Body of pancreas (tissue), 4 donors: Measurements from ENCODE around the gene SLC22A15. TPM values are rescaled to one million over a fixed set of nuclear protein-coding genes. Genes with fewer than 3 reads are reported as not detected.

Source experiments
- ATAC-seq: fragments of 150-250 bp; one replicate; pipeline ENCODE4 v1.9.1; 2016
- DNase-seq, 4 donors: peaks; one replicate each; pipeline ENCODE4 v3.0.0-alpha.2; 2019
- H3K27ac ChIP-seq, 4 donors: fragments of 200-600 bp; sonication (generic); 1 replicate in 3 of 4; 2 replicates in 1 of 4; pipeline versions ENCODE4 v1.5.1 to v1.6.1; 2016 to 2019; ENCODE audit warnings: mild to moderate bottlenecking in 1 of 4, mixed read lengths in 1 of 4, moderate library complexity in 1 of 4
- H3K27me3 ChIP-seq, 2 donors: fragments of 200-600 bp; sonication (generic); one replicate each; pipeline ENCODE4 v1.6.0; 2016; ENCODE audit warnings: mild to moderate bottlenecking in 1 of 2
- H3K36me3 ChIP-seq, 2 donors: fragments of 200-600 bp; sonication (generic); replicated peaks in 1 of 2; 2 replicates each; pipeline ENCODE4 v1.5.1; 2016; ENCODE audit warnings: low read depth in 2 of 2; ENCODE audit not compliant: insufficient read depth in 1 of 2
- H3K4me1 ChIP-seq: fragments of 200-600 bp; sonication (generic); one replicate; pipeline ENCODE4 v1.6.0; 2016
- H3K4me3 ChIP-seq, 2 donors: fragments of 200-600 bp; sonication (generic); 1 replicate in 1 of 2; 2 replicates in 1 of 2; pipeline ENCODE4 v1.5.1; 2016 to 2019
- H3K9me3 ChIP-seq, 3 donors: fragments of 200-600 bp; sonication (generic); 1 replicate in 2 of 3; 2 replicates in 1 of 3; pipeline ENCODE4 v1.5.1; 2016
- POLR2A ChIP-seq, 3 donors: fragments of 450-650 bp; IDR thresholded peaks; one replicate each; pipeline ENCODE4 v1.6.1; 2016; ENCODE audit warnings: antibody characterized with exemption in 3 of 3, mild to moderate bottlenecking in 2 of 3
- WGBS, 2 donors: methylation state at CpG; one replicate each; pipeline ENCODE4 v1.1.5; 2017; 5-methylcytosine and 5-hydroxymethylcytosine counted together
- intact Hi-C: fragments of 100-400 bp; cut with DNase I; formaldehyde crosslinking; loops from one replicate; pipeline ENCODE4 v1.15.1; 2023
- total RNA-seq, 2 donors: library from RNA; depleted of rRNA; stranded (reverse); fragments of >200 nt; gene quantifications; one replicate each; pipeline ENCODE4 v1.1.0, GENCODE V29; 2016
- TF ChIP-seq, protein P1 (sequence below), 7 experiments: fragments of 450-650 bp in 4 of 7; fragments of 200-600 bp in 3 of 7; sonication (generic) in 3 of 7; IDR thresholded peaks; one replicate each; pipeline ENCODE4 v1.5.1; 2016 to 2019; ENCODE audit warnings: antibody characterized with exemption in 7 of 7

Gene SLC22A15
- total RNA-seq, result 1 to 10 TPM; 7.9 to 8.8 TPM

DNA sequence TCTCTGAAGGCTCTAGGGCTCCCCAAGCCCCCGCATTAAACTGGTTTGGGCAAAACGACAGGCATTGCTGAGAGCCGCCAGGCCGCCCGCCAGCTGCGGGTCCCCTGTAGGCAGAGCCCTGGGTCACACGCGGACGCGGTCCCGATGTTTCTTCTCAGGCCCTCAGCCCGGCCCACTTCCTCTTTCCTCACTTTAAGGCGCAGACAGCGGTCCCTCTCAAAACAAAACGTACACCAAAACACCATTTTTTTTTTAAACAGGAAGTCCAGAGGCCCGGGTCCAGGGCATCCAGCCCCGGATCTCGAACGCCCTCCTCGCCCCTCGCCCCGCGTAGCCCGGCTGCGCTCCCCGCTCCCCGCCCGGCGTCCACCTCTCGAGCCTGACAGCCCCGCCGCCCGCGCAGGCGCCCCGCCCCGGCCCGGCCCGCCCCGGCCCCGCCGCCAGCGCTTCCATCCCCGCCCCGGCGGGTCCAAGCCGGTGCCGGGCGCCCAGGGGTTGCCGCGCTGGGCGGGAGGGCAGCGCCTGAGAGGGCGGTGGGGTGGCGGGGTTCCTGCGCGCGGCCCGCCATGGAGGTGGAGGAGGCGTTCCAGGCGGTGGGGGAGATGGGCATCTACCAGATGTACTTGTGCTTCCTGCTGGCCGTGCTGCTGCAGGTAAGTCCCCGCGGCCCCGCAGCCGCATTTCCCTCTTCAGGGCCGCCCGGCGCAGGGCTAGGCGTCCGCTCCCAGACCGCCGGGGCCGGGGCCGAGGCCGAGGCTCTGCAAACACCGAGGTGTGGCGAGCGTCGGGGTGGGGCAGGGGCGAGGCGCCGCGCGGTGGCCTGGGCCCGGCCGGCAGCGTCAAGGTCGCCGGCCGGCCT lies at the start of gene SLC22A15:
SLC22A15 (plus strand) TSS at position 452 of the 859 bp plus-strand sequence; CDS start at position 567, 115 bp downstream.
- ATAC-seq (peak; percentile 75), DNase-seq (peak; percentile 58 to 77 (median 72))
- Histone ChIP-seq H3K4me3 (peak within 1 kb of the TSS; percentile 71 to 81), H3K4me1 (peaks cover 16% of the 10 kb centered on the region), H3K9me3 (no peaks in the 10 kb centered on the region), H3K36me3 (no peaks in the 10 kb centered on the region), H3K27ac (peak within 1 kb of the TSS; percentile 65 to 85 (median 78)), H3K27me3 (no peaks in the 10 kb centered on the region)
- intact Hi-C loops, result loop anchor here (5.0 kb wide), 1 partner anchor 169 kb away; no protein-coding TSS in a partner anchor
- TF ChIP-seq, protein P1, sequence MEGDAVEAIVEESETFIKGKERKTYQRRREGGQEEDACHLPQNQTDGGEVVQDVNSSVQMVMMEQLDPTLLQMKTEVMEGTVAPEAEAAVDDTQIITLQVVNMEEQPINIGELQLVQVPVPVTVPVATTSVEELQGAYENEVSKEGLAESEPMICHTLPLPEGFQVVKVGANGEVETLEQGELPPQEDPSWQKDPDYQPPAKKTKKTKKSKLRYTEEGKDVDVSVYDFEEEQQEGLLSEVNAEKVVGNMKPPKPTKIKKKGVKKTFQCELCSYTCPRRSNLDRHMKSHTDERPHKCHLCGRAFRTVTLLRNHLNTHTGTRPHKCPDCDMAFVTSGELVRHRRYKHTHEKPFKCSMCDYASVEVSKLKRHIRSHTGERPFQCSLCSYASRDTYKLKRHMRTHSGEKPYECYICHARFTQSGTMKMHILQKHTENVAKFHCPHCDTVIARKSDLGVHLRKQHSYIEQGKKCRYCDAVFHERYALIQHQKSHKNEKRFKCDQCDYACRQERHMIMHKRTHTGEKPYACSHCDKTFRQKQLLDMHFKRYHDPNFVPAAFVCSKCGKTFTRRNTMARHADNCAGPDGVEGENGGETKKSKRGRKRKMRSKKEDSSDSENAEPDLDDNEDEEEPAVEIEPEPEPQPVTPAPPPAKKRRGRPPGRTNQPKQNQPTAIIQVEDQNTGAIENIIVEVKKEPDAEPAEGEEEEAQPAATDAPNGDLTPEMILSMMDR (IDR thresholded peaks at IDR 0.05), result no peak
- peak in 1 of 3 donors; percentile 40 for TF ChIP-seq POLR2A (IDR thresholded peaks at IDR 0.05)
- 0 to 1% methylated on average over 33 to 78 of the region's 91 CpGs for WGBS, 2 donors

DNA sequence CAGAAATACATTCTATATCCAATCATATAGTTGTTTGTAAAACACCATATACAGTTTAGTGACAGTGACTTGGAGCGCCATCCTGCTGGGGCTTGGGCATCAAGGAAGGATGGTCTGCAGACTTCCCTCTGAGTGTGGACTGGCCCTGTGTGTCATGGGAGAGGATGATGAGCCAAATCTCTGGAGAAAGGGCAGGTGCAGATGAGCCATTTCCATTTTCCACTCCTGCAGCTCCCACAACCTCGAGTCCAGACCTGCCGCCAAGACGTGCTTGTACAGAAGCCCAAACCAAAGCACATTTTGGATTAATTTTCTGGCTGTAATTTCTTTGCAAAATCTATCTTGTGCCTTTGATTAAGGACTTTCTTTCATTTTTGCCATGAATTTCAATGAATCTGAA lies 48.3 kb upstream of the SLC22A15 start:
- intact Hi-C loops, result no loop called here
- no peak for ATAC-seq
- no peaks in the 10 kb centered on the region for H3K9me3 ChIP-seq
- H3K4me3 ChIP-seq, result no peak overlapping the region
- no peaks in the 10 kb centered on the region for H3K4me1 ChIP-seq
- TF ChIP-seq POLR2A (IDR thresholded peaks at IDR 0.05), result no peak
- TF ChIP-seq, protein P1 (IDR thresholded peaks at IDR 0.05), result no peak
- H3K27me3 ChIP-seq, result no peaks in the 10 kb centered on the region
- no peak for DNase-seq
- H3K27ac ChIP-seq, result no peak overlapping the region
- WGBS, 2 donors, result 79 to 96% methylated on average over 4 of the region's 4 CpGs
- H3K36me3 ChIP-seq, result no peaks in the 10 kb centered on the region

DNA sequence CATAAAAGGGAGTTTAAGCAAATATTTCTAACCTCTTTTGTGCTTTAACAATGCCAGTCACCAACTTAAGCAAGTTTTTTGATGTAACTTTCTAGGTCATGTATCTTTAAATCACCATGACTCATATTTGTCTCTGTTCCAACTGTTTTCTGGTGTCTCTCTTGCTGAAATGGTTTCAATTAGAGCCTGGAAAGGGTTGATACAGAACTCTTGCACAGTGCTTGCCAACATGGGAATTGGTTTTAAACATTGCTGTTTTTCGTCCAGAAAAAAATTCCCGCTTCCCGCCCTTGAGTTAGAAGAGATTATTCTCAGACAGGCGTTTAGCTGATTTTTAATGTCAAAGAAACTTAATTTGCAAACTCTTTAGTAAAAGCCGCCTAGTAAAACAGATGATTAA lies 46.4 kb upstream of the SLC22A15 start:
- DNase-seq (no peak), ATAC-seq (no peak)
- no peaks in the 10 kb centered on the region for H3K36me3 ChIP-seq
- WGBS, 2 donors, result 63 to 72% methylated on average over 5 of the region's 5 CpGs
- TF ChIP-seq, protein P1 (IDR thresholded peaks at IDR 0.05), result no peak
- no peak for TF ChIP-seq POLR2A (IDR thresholded peaks at IDR 0.05)
- intact Hi-C loops, result no loop called here
- H3K9me3 ChIP-seq, result no peaks in the 10 kb centered on the region
- H3K27ac ChIP-seq, result no peak overlapping the region
- H3K4me1 ChIP-seq, result no peaks in the 10 kb centered on the region
- H3K27me3 ChIP-seq, result no peaks in the 10 kb centered on the region
- H3K4me3 ChIP-seq, result no peak overlapping the region

DNA sequence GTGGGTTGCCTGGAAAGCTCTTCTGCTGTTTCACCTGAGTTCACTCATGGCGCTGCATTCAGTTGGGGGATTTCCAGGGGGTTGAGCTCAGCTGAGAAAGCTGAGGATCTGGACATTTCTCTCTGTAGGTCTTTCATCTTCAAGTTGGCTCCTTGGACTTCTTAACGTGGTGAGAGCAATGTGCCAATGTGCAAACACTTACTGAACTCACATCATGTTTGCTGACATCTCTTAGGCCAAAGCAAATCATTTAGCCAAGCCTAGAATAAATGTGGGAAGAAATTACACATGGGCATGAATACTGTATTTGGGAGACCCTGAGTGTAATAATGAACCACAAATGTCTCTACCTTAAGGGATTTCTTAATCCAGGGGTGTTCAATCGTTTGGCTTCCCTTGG lies 42.7 kb upstream of the SLC22A15 start:
- Histone ChIP-seq H3K27ac (no peak overlapping the region), H3K9me3 (no peaks in the 10 kb centered on the region), H3K27me3 (no peaks in the 10 kb centered on the region), H3K36me3 (no peaks in the 10 kb centered on the region), H3K4me1 (no peaks in the 10 kb centered on the region), H3K4me3 (no peak overlapping the region)
- intact Hi-C loops, result no loop called here
- ATAC-seq (no peak), DNase-seq (no peak)
- TF ChIP-seq POLR2A (IDR thresholded peaks at IDR 0.05), result no peak
- TF ChIP-seq, protein P1 (IDR thresholded peaks at IDR 0.05), result no peak
- WGBS, 2 donors, result 64 to 77% methylated on average over 3 of the region's 3 CpGs
